GM19043 (cell line): ENCODE measurements around the gene FRY.

Experiments used
- ATAC-seq: cut with Tn5 transposase; IDR thresholded peaks from one replicate; pipeline ENCODE4 v1.9.1; 2021; ENCODE audit warnings: low read depth; ENCODE audit not compliant: unreplicated experiment

Gene FRY

GRCh38 chr13:32013181-32013580, 18.4 kb upstream of the FRY start:
- no peak for ATAC-seq

DNA sequence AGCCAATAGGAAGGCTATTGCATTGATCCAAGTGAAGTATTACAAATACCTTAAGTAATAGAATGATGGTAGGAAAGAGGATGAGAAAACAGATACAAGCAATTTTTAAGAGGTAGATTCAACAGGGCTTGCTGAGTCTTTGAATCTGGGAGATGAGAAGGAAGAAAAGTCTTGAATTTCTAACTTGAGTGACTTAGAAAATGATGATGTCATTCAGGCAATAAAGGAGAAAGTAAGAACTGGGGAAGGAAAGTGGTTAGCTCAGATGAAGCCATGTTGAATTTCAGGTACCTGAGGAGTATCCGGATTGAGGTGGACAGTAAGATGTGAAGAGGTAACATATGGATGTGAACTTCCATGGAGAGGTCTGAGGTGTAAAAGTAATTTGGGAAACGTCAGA, 15.5 kb upstream of the FRY start:
- ATAC-seq, result no peak

DNA sequence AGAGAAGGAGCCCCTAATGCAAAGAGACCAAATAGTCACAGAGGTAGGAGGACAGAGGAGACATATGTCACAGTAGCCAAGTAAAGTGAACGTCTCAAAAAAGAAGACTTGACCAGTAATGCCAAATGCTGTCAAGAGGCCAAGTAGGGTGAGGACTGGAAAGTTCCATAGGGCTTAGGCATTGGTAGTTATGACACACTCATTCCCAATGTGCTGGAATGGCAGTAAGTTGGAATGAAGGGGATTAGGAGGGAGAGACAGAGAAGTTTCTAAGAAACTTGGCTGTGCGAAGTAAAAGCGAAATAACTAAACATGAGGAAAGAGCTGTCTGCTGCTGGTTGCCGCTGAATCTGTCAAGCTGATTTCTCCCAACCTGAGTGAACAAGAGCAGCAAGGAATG, 14.9 kb upstream of the FRY start:
- no peak for ATAC-seq

DNA sequence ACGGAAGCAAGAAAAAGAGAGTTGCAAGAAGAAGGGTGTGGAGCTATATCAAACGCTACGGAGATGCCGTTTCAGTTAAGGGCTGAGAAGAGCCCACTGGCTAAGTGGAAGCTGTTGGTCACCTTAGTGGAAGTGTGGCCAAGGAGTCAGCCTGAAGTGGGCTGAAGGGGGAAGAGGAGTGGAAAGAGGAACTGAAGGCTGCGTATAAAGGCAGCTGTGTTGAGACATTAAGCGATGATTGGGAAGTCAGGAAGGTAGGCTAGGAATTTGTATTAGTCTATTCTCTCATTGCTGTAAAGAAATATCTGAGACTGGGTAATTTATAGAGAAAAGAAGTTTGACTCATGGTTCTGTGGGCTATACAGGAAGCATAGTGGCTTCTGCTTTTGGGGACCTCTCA, 14.1 kb upstream of the FRY start:
- ATAC-seq, result no peak

GRCh38 chr13:32019612-32020233, 11.9 kb upstream of the FRY start:
- no peak for ATAC-seq

DNA sequence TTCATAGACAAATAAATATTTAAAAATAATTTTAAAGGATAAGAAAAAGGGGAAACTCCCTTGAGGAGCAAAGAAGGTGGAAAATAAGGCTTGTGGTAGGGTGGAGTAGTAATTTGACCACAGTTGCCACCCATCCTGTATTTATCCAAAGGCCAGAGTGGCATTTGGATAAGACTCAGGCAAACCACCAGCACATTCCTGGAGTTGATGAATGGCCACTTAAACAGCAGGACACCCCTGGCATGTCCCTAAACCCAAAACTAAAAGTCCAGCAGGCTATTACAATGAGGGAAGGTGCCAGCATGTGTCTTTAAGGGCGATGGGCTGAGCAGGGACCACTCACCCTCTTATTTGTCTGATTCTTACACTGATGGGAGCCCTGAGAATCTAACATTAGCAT, 9.8 kb upstream of the FRY start:
- ATAC-seq, result no peak

DNA sequence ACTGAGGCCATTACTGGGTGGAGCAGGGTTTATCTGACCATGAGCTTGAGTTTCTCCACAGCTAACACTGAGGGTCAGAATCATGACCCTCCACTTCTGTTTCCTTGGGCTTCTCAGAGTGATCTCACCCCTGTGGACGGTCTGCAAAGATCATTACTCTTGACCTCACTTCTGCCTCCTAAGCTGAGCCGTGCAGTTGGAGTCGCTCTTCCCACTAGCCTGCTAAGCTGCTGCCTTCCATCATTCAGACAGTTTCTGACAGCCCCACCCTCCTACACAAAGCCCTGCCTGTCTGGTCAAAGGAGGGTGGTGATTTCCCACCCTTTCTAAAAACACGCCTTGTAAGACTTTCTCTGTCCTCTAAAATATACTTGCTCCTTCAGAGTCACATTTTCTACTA, 9.3 kb upstream of the FRY start:
- ATAC-seq, result no peak

DNA sequence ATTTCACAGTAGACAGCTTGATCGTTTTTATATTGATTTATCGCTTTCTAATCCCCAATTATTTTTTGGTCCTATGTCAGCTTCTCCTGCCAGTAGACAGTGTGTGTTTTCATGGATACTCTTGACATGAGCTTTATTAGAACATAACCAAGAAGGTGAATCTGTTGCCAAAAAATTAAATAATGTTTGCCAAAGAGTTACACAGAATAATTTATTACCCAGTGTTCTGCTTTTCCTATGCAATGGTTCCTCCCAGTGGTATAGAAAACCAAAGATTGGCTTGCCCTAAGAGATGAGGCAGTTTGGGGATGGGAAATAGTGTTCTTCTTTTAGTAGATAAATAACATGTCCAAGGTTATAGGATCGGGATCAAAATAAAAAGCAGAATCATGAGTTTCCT, 8.5 kb upstream of the FRY start:
- ATAC-seq, result no peak

DNA sequence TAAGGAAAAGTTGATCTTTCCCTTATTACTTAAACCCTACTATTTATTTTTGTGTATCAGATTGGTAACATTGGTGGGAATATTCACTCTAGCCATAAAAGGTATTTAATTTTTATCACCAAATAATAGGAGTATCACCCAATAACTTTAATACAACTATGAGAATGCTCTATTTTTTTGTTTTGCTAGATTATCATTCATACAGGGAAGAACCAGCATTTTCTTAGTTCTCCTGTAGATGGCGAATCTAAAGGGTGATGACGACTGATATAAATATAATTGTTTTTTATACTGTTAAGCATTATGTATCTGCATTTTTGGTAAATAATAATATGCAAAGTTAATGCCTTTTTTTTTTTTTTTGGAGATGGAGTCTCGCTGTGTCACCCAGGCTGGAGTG, 7.9 kb upstream of the FRY start:
- ATAC-seq, result no peak

DNA sequence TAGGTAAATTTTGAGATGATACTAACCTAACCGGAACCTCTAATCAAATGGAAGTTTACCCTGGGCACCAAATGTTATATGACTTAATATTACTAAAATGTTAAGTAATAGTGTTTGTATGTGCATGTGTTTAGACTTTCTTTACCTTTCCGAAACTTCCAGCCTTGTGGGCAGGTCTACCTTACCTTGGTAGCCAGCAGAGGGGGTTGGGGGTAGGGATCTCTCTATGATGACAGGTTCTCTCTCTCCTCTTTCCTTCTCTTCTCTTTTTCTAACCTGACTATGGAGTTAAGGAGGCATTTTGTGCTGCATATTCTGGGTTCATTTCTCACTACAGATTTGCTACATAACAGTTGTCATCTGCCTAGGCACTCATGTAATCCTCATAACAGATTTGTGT, 6.8 kb upstream of the FRY start:
- ATAC-seq, result no peak

- ATAC-seq, result no peak
These were observed 5.8 kb upstream of the FRY start for GRCh38 chr13:32025730-32026129.

- no peak for ATAC-seq
These were observed 5.0 kb upstream of the FRY start for GRCh38 chr13:32026623-32027022.

DNA sequence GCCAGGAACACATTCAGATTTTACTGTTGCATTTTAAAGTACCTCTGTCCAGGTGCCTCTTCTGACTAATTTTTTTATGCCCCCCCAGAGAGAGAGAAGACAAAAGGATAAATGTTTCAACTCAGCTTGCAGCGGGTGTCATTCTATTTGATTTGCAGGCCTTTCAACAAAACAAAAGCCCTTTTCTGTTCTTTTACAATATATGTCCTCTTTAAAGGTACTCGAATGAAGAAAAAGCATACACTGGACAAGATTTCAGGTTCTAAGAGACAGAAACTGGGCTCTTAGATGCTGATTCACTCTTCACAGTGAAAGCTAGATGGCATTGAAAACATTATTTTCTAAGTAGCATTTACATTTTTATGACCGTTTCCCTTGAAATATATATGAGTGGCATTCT, 2.9 kb upstream of the FRY start:
- no peak for ATAC-seq

DNA sequence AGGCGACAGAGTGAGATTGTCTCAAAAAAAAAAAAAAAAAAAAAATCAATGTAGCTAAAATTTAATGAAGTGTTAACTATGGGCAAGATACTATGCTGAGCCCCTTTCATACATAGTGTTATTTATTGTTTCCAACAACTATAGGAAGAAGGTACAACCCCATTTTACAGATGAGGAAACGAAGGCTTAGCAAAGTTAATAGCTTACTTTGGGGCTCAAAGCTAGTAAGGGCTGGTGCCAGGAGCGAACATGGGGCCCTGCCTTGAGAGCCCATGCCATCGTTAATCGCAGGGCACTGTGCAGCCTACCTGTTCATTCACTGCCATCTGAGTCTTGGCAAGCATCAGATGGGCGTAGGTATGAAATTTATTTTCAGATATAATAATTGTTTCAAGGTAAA, 1.9 kb upstream of the FRY start:
- no peak for ATAC-seq

DNA sequence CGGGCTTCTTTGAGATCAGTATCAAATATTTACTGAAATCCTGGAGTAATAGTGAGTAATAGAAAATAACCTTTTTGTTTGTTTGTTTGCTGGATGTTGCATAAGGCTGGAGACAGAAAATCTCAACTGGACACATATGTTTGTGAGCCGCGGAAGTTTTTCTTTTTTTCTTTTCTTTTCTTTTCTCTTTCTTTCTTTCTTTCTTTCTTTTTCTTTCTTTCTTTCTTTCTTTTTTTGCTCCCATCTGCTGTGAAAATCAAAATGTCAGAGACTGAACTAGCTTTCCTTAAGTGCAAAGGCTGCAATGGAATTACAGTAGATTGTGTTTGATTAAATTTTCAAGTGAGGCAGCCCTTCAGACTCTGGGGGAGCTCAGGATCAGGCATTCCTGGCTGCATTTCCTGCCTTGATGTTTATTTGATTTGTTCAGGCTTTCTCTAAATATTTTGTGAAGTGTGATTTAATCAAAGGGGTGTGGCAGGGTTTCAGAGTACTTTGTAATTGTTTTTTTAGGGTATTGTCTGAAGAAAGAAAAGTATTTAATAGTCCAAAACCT, 319 bp downstream of the FRY start:
- ATAC-seq, result no peak

DNA sequence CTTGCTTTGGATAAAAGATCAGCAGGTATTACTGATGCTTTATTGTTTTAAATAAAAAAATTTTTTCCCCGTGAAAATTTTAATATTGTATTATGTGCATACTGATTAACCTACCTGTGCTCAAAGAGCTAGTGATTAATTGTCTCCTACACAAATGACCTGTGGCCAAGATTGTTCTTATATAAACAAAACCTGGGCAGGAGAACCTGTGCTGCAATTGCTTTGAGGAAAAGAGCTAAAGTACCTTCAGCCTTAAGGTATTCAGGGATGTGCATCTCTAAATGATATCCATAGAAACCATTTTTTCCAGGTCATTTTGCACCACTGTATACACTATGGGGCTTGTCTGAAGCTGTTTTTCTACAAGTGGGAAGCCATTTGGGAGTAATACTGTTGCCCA, 1.2 kb downstream of the FRY start:
- no peak for ATAC-seq

GRCh38 chr13:32033744-32034143, 2.2 kb downstream of the FRY start:
- ATAC-seq, result no peak

- ATAC-seq, result no peak
These were observed 4.1 kb downstream of the FRY start for GRCh38 chr13:32035716-32036115.

DNA sequence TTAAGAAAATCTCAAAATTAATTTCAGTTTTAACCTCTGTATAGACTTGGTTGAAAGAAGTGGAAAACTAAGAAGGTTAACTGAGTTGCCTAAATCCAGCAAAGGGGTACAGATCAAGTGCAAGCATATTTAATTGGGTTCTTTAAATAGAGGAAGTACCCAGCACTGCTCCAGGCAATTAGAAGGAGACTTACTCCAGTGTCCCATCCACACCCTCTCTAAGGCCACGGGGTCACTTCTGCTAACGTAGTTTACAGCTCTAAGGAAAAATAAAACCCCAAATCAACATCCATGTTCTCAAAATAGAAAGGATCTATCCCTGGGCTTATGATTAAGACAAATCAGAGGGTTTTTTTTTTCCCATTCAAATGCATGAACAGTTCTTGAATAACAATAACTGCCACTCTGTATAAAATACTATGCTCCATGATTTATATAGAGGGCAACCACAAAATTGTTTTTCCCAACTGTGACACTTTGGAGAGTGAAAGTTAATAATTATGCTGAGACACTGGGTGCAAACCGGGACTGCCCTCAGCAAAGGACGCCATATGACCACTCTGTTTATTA, 4.6 kb downstream of the FRY start:
- ATAC-seq, result no peak

- ATAC-seq, result no peak
These were observed 5.2 kb downstream of the FRY start for GRCh38 chr13:32036757-32037156.

GRCh38 chr13:32037471-32037870, 5.9 kb downstream of the FRY start:
- no peak for ATAC-seq

GRCh38 chr13:32038343-32038742, 6.8 kb downstream of the FRY start:
- no peak for ATAC-seq

DNA sequence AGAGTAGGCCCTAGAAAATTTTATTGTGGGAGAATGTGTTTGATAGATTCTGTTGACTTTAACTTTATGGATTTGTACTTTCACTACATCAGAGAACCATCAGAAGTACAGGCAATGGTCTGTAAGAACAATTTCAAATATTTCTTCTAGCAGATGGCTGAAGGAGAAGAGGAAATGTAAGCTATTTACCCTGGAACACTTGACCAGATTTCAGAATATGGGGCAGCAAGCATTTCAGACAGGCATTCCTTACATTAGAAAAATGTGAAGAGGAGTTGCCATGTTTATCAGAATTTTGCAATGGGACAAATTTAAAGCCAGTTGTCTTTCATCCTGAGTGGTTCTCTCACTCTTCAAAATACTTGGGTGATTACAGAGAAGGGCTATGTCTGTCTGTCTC, 7.5 kb downstream of the FRY start:
- ATAC-seq, result no peak
